H1 (cell line): ENCODE data around the gene OR1K1. TPM values are rescaled to one million over a fixed set of nuclear protein-coding genes. Genes with fewer than 3 reads are reported as not detected.

Source experiments
- ATF2 ChIP-seq: IDR thresholded peaks from 2 replicates; pipeline ENCODE4 v1.6.1; 2012; ENCODE audit warnings: low read length, inconsistent platforms
- BACH1 ChIP-seq: IDR thresholded peaks from 2 replicates; pipeline ENCODE4 v1.6.1; 2012; ENCODE audit warnings: low read length, improper control_type of control experiment
- EP300 ChIP-seq, 2 experiments: IDR thresholded peaks; 1 replicate in 1 of 2; 2 replicates in 1 of 2; pipeline ENCODE4 v1.6.1; 2011 to 2012; ENCODE audit warnings: low read depth in 2 of 2, low read length in 2 of 2, mild to moderate bottlenecking in 2 of 2, borderline replicate concordance in 1 of 2, inconsistent platforms in 1 of 2, moderate library complexity in 1 of 2
- JUN ChIP-seq: IDR thresholded peaks from 2 replicates; pipeline ENCODE4 v1.6.1; 2011; ENCODE audit warnings: low read depth, mild to moderate bottlenecking, improper control_type of control experiment, low read length
- KDM4A ChIP-seq: IDR thresholded peaks from one replicate; pipeline ENCODE4 v1.7.1; 2012; ENCODE audit warnings: low read depth, mild to moderate bottlenecking, moderate library complexity, low read length, inconsistent platforms; ENCODE audit not compliant: severe bottlenecking
- KDM5A ChIP-seq: fragments of 200-600 bp; IDR thresholded peaks from 2 replicates; pipeline ENCODE4 v1.7.1; 2012; ENCODE audit warnings: mild to moderate bottlenecking, low read length, inconsistent platforms, mixed read lengths
- MAX ChIP-seq: IDR thresholded peaks from 2 replicates; pipeline ENCODE4 v1.6.1; 2012; ENCODE audit warnings: inconsistent platforms
- SIRT6 ChIP-seq: IDR thresholded peaks from one replicate; pipeline ENCODE4 v1.7.1; 2012; ENCODE audit warnings: low read length, inconsistent platforms
- SIX5 ChIP-seq: IDR thresholded peaks from 2 replicates; pipeline ENCODE4 v1.6.1; 2011; ENCODE audit warnings: mild to moderate bottlenecking, low read depth, low read length
- YY1 ChIP-seq: IDR thresholded peaks from 2 replicates; pipeline ENCODE4 v1.6.1; 2011; ENCODE audit warnings: low read depth, mild to moderate bottlenecking, low read length
- ZNF274 ChIP-seq: IDR thresholded peaks from 2 replicates; pipeline ENCODE4 v1.7.0; 2012; ENCODE audit warnings: low read length, borderline replicate concordance; ENCODE audit errors: extremely low read depth
- polyA plus RNA-seq, 7 experiments: library from polyadenylated mRNA; depleted of rRNA in 3 of 7; stranded (reverse) in 5 of 7; unstranded in 2 of 7; fragments of >200 nt in 5 of 7; fragments of 200-250 nt in 2 of 7; gene quantifications; 1 replicate in 5 of 7; 2 replicates in 1 of 7; 4 replicates in 1 of 7; pipeline versions ENCODE4 v1.2.1 to v1.2.3, GENCODE V29; 2011 to 2013; ENCODE audit warnings: missing spikeins in 2 of 7, mixed read lengths in 2 of 7
- total RNA-seq: library from RNA; stranded (reverse); fragmentation: NEBNext Ultra II Directional; extraction: Animal tissue kit (Norgen Biotek cat#: 25700); gene quantifications from 2 replicates; pipeline ENCODE4 v1.2.1, GENCODE V29; 2021

Gene OR1K1
- total and polyA plus RNA-seq, 2 of the 8 experiments (the other 6 are each of a cell fraction or from before 2014, with no cell fraction given), result not detected

GRCh38 chr9:122807271-122807900 is 7.5 kb downstream of the OR1K1 start (continued):
- TF ChIP-seq KDM4A (no peak), EP300 (IDR thresholded peaks at IDR 0.05; ENCODE audit: borderline replicate concordance in 1 of 2, low read depth in 2 of 2, low read length in 2 of 2) (no peak), MAX (no peak), BACH1 (no peak), ATF2 (no peak), JUN (no peak), KDM5A (no peak), SIX5 (no peak), YY1 (no peak), SIRT6 (no peak), ZNF274 (no peak)
